ENCODE data around the gene PTPN5. TPM values are rescaled to one million over a fixed set of nuclear protein-coding genes. Genes with fewer than 3 reads are reported as not detected.

PTPN5 gene
- total and polyA plus RNA-seq, 2 donors from 2014 or later, result 0.17 TPM; not detected in 1

DNA sequence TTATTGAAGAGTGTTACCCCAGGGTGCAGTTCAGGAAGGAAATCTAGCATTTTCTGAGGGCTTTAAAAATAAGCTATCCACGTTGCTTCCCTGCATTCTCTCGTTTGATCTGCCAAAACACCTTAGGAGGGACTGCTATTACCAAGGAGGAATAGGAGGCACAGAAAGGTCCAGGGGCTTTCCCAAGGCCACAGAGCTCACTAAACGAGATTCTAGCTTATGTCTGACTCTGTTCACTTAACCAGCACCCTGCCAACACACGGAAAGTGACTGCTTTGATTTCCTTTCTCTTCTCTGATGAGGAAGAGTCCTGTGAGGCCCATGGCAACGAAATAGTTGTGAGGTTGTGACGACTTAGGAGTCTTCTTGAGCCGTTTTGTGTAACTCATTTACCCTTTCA lies 3.4 kb upstream of the PTPN5 start:
- DNase-seq (no peak), FAIRE-seq (no peak)
- peaks cover 0 to 4% (median 0%) of the 10 kb centered on the region in 3 donors for H3K4me1 ChIP-seq (ENCODE audit: control insufficient read depth in 2 of 3, insufficient read depth in 2 of 3, low read depth in 1 of 3, low read length in 3 of 3)
- peaks cover 13% of the 10 kb centered on the region for H3K27me3 ChIP-seq (ENCODE audit: control insufficient read depth, insufficient read depth, low read length)
- TF ChIP-seq, protein P1, sequence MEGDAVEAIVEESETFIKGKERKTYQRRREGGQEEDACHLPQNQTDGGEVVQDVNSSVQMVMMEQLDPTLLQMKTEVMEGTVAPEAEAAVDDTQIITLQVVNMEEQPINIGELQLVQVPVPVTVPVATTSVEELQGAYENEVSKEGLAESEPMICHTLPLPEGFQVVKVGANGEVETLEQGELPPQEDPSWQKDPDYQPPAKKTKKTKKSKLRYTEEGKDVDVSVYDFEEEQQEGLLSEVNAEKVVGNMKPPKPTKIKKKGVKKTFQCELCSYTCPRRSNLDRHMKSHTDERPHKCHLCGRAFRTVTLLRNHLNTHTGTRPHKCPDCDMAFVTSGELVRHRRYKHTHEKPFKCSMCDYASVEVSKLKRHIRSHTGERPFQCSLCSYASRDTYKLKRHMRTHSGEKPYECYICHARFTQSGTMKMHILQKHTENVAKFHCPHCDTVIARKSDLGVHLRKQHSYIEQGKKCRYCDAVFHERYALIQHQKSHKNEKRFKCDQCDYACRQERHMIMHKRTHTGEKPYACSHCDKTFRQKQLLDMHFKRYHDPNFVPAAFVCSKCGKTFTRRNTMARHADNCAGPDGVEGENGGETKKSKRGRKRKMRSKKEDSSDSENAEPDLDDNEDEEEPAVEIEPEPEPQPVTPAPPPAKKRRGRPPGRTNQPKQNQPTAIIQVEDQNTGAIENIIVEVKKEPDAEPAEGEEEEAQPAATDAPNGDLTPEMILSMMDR (IDR thresholded peaks at IDR 0.05; ENCODE audit: borderline replicate concordance, extremely low read depth, insufficient read depth), result no peak
- no peak overlapping the region for H3K27ac ChIP-seq (ENCODE audit: low read depth in 2 of 2, low read length in 2 of 2)
- intact Hi-C loops (cut with DNase I), result no loop called here
- no peak overlapping the region for H3K9ac ChIP-seq (ENCODE audit: low read length in 3 of 3)
- H3K4me3 ChIP-seq (ENCODE audit: low read length in 3 of 3), result no peak overlapping the region
- H3K9me3 ChIP-seq (ENCODE audit: control insufficient read depth in 2 of 3, insufficient read depth in 1 of 3, low read length in 3 of 3), result no peaks in the 10 kb centered on the region
- H3K36me3 ChIP-seq (ENCODE audit: control insufficient read depth in 2 of 3, insufficient read depth in 3 of 3, low read length in 3 of 3), result no peaks in the 10 kb centered on the region

DNA sequence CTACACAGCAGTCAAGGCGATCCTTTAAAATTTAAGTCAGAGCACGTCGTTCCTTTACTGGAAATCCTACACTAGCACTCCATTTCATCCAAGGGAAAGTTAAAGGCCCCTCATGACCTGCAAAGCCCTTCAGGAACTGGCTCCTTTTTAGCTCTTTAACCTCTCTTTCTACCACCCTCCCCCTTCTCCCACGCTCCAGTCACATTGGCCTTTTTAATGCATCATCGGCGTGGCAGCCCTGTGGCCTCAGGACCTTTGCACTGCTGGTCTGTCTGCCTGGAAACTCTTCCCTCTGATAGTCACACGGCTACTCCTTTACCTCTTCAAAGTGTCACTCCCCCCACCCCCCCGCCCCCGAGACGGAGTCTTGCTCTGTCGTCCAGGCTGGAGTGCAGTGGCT lies 1.2 kb upstream of the PTPN5 start:
- Histone ChIP-seq H3K36me3 (ENCODE audit: control insufficient read depth in 2 of 3, insufficient read depth in 3 of 3, low read length in 3 of 3) (no peaks in the 10 kb centered on the region), H3K9me3 (ENCODE audit: control insufficient read depth in 2 of 3, insufficient read depth in 1 of 3, low read length in 3 of 3) (no peaks in the 10 kb centered on the region), H3K4me1 (ENCODE audit: control insufficient read depth in 2 of 3, insufficient read depth in 2 of 3, low read depth in 1 of 3, low read length in 3 of 3) (peaks cover 0 to 4% (median 0%) of the 10 kb centered on the region in 3 donors), H3K4me3 (ENCODE audit: low read length in 3 of 3) (no peak overlapping the region), H3K27ac (ENCODE audit: low read depth in 2 of 2, low read length in 2 of 2) (no peak overlapping the region), H3K9ac (ENCODE audit: low read length in 3 of 3) (no peak overlapping the region), H3K27me3 (ENCODE audit: control insufficient read depth, insufficient read depth, low read length) (peaks cover 13% of the 10 kb centered on the region)
- intact Hi-C loops (cut with DNase I), result no loop called here
- TF ChIP-seq, protein P1 (IDR thresholded peaks at IDR 0.05; ENCODE audit: borderline replicate concordance, extremely low read depth, insufficient read depth), result no peak
- FAIRE-seq (no peak), DNase-seq (no peak)

DNA sequence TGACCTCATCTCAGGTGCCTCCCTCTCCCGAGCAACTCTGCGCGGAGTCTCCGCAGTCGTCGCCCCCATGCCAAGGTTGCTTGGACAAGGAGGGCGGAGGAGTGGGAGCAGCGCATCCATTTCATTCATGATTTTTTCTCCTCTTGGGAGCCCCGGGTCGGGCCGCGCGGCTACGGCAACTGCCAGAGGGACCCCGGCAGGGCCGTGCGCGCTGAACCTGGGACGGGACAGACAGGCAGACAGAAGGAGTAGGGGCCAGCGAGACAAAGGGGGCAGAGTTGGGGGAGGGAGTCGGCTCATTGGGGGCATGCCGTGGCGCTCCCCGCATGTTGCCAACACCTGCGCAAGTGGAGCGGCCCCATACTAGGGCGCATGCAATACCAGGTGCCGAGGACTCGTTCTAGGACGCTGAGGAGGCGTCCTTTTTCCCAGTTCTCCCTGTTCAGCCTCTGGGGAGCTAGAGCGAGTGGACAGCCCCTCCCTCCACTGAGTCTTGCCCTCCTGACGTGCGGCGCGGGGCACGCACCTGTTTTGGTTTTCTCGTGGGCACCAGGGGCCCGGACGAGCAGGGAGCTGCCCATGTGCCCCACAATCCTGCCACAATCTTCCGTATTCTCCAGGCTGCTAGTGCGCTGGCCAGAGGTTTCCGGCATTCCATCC lies 501 bp upstream of the PTPN5 start:
- H3K4me3 ChIP-seq (ENCODE audit: low read length in 3 of 3), result no peak overlapping the region
- H3K36me3 ChIP-seq (ENCODE audit: control insufficient read depth in 2 of 3, insufficient read depth in 3 of 3, low read length in 3 of 3), result no peaks in the 10 kb centered on the region
- FAIRE-seq, result no peak
- H3K9ac ChIP-seq (ENCODE audit: low read length in 3 of 3), result no peak overlapping the region
- no peaks in the 10 kb centered on the region for H3K9me3 ChIP-seq (ENCODE audit: control insufficient read depth in 2 of 3, insufficient read depth in 1 of 3, low read length in 3 of 3)
- no peak overlapping the region for H3K27ac ChIP-seq (ENCODE audit: low read depth in 2 of 2, low read length in 2 of 2)
- peaks cover 13% of the 10 kb centered on the region for H3K27me3 ChIP-seq (ENCODE audit: control insufficient read depth, insufficient read depth, low read length)
- peaks cover 0 to 4% (median 0%) of the 10 kb centered on the region in 3 donors for H3K4me1 ChIP-seq (ENCODE audit: control insufficient read depth in 2 of 3, insufficient read depth in 2 of 3, low read depth in 1 of 3, low read length in 3 of 3)
- TF ChIP-seq, protein P1 (IDR thresholded peaks at IDR 0.05; ENCODE audit: borderline replicate concordance, extremely low read depth, insufficient read depth), result no peak
- peak in 4 of 5 donors; percentile 5 to 55 (median 23) for DNase-seq
- intact Hi-C loops (cut with DNase I), result no loop called here

DNA sequence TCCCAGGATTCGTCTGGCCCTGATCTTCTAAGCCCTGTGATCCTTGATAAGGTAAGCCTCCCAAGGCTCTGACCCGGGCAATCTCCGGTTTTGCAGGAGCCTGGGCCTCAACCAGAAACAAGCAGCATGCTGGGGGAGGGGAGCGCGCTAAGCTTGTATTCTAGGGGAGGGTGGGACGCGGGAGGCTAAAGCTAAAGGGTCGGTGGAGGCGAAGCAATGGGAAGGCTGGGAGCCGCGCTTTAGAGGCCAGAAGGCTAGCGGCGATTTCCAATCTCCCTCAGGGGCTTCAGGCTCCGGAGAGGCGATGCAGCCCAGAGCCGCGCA lies 753 bp downstream of the PTPN5 start:
- Histone ChIP-seq H3K36me3 (ENCODE audit: control insufficient read depth in 2 of 3, insufficient read depth in 3 of 3, low read length in 3 of 3) (no peaks in the 10 kb centered on the region), H3K27ac (ENCODE audit: low read depth in 2 of 2, low read length in 2 of 2) (no peak overlapping the region), H3K4me1 (ENCODE audit: control insufficient read depth in 2 of 3, insufficient read depth in 2 of 3, low read depth in 1 of 3, low read length in 3 of 3) (peaks cover 0 to 4% (median 0%) of the 10 kb centered on the region in 3 donors), H3K4me3 (ENCODE audit: low read length in 3 of 3) (no peak overlapping the region), H3K27me3 (ENCODE audit: control insufficient read depth, insufficient read depth, low read length) (peaks cover 13% of the 10 kb centered on the region), H3K9me3 (ENCODE audit: control insufficient read depth in 2 of 3, insufficient read depth in 1 of 3, low read length in 3 of 3) (no peaks in the 10 kb centered on the region), H3K9ac (ENCODE audit: low read length in 3 of 3) (no peak overlapping the region)
- DNase-seq (peak in 2 of 5 donors; percentile 9 to 46), FAIRE-seq (no peak)
- TF ChIP-seq, protein P1 (IDR thresholded peaks at IDR 0.05; ENCODE audit: borderline replicate concordance, extremely low read depth, insufficient read depth), result no peak
- intact Hi-C loops (cut with DNase I), result no loop called here
